K562 (cell line): ENCODE results near the gene SHISA4. TPM values are rescaled to one million over a fixed set of nuclear protein-coding genes. Genes with fewer than 3 reads are reported as not detected.

Experiments
- BMI1 ChIP-seq: fragments of 150-350 bp; IDR thresholded peaks from 2 replicates; pipeline ENCODE4 v1.6.1; 2014; ENCODE audit warnings: low read length
- C11orf30 ChIP-seq: fragments of 450-650 bp; IDR thresholded peaks from 2 replicates; pipeline ENCODE4 v1.6.1; 2016; ENCODE audit warnings: low read depth, mild to moderate bottlenecking
- CBX2 ChIP-seq: fragments of 200-600 bp; sonication (generic); IDR thresholded peaks from one replicate; pipeline ENCODE4 v1.6.1; 2012; ENCODE audit warnings: mild to moderate bottlenecking, low read length, inconsistent platforms; ENCODE audit not compliant: insufficient read depth, poor library complexity, severe bottlenecking
- CCAR2 ChIP-seq: fragments of 200-400 bp; formaldehyde crosslinking; IDR thresholded peaks from 2 replicates; pipeline ENCODE4 v1.6.1; 2017; ENCODE audit warnings: mild to moderate bottlenecking, low read depth, low read length
- CGGBP1 ChIP-seq: fragments of 250-450 bp; sonication (Bioruptor Pico); IDR thresholded peaks from 2 replicates; pipeline ENCODE4 v1.9.0; 2021; ENCODE audit warnings: mild to moderate bottlenecking
- FOS ChIP-seq: IDR thresholded peaks from 3 replicates; pipeline ENCODE4 v1.6.1; 2011; ENCODE audit not compliant: insufficient read length; ENCODE audit errors: extremely low read depth
- GABPB1 ChIP-seq: sonication (generic); formaldehyde crosslinking; IDR thresholded peaks from 2 replicates; pipeline ENCODE4 v1.8.0; 2022; ENCODE audit warnings: mild to moderate bottlenecking, missing genetic modification reagents
- MAFK ChIP-seq: IDR thresholded peaks from 2 replicates; pipeline ENCODE4 v1.6.1; 2011; ENCODE audit warnings: low read length, improper control_type of control experiment
- MYC ChIP-seq, 2 experiments: fragments of 250-450 bp in 1 of 2; sonication (Bioruptor Pico) in 1 of 2; IDR thresholded peaks; 2 replicates each; pipeline versions ENCODE4 v1.5.1 to v1.6.1; 2012 to 2021; ENCODE audit warnings: low read depth in 2 of 2, borderline replicate concordance in 1 of 2, improper control_type of control experiment in 1 of 2, low read length in 1 of 2, mild to moderate bottlenecking in 1 of 2, moderate library complexity in 1 of 2
- NCOA1 ChIP-seq: fragments of 450-650 bp; IDR thresholded peaks from 2 replicates; pipeline ENCODE4 v1.6.1; 2016; ENCODE audit warnings: low read depth
- NFIC ChIP-seq: fragments of 450-650 bp; IDR thresholded peaks from 2 replicates; pipeline ENCODE4 v1.6.1; 2017; ENCODE audit warnings: mild to moderate bottlenecking, inconsistent platforms
- NKRF ChIP-seq: fragments of 450-650 bp; IDR thresholded peaks from 2 replicates; pipeline ENCODE4 v1.6.1; 2016; ENCODE audit warnings: borderline replicate concordance
- POLR2B ChIP-seq: fragments of 450-650 bp; IDR thresholded peaks from 2 replicates; pipeline ENCODE4 v1.6.1; 2018; ENCODE audit warnings: low read depth; ENCODE audit not compliant: partially characterized antibody
- PRPF4 ChIP-seq: fragments of 200-400 bp; formaldehyde crosslinking; IDR thresholded peaks from one replicate; pipeline ENCODE4 v1.6.1; 2017; ENCODE audit warnings: low read length, low read depth, mild to moderate bottlenecking; ENCODE audit not compliant: insufficient read depth, poor library complexity, severe bottlenecking
- RBM25 ChIP-seq: fragments of 200-400 bp; formaldehyde crosslinking; IDR thresholded peaks from 2 replicates; pipeline ENCODE4 v1.6.1; 2018; ENCODE audit warnings: low read length, low read depth, moderate library complexity; ENCODE audit not compliant: severe bottlenecking
- RBM39 ChIP-seq: fragments of 200-400 bp; formaldehyde crosslinking; optimal IDR thresholded peaks from 2 replicates; pipeline ENCODE3; 2018; ENCODE audit warnings: low read depth, low read length
- SMARCE1 ChIP-seq: fragments of 450-650 bp; IDR thresholded peaks from 2 replicates; pipeline ENCODE4 v1.7.1; 2016; ENCODE audit warnings: mild to moderate bottlenecking
- SP2 ChIP-seq: IDR thresholded peaks from 2 replicates; pipeline ENCODE4 v1.6.1; 2011; ENCODE audit warnings: mild to moderate bottlenecking, low read depth, low read length, moderate library complexity; ENCODE audit not compliant: poor library complexity, severe bottlenecking; ENCODE audit errors: extremely low read depth
- TEAD1 ChIP-seq, 2 experiments: fragments of 450-650 bp in 1 of 2; sonication (generic) in 1 of 2; formaldehyde crosslinking; IDR thresholded peaks; 2 replicates each; pipeline versions ENCODE4 v1.4.0 to v1.8.0; 2020 to 2022; ENCODE audit warnings: mild to moderate bottlenecking in 2 of 2, missing genetic modification reagents in 1 of 2
- TEAD4 ChIP-seq, 2 experiments: sonication (generic) in 1 of 2; formaldehyde crosslinking in 1 of 2; IDR thresholded peaks; 2 replicates each; pipeline versions ENCODE4 v1.6.1 to v1.8.0; 2012 to 2022; ENCODE audit warnings: borderline replicate concordance in 1 of 2, inconsistent platforms in 1 of 2, low read length in 1 of 2, mild to moderate bottlenecking in 1 of 2, missing genetic modification reagents in 1 of 2
- THAP12 ChIP-seq: fragments of 250-450 bp; sonication (Bioruptor Pico); IDR thresholded peaks from 2 replicates; pipeline ENCODE4 v1.9.0; 2021; ENCODE audit warnings: mild to moderate bottlenecking, inconsistent platforms
- ZNF124 ChIP-seq: sonication (generic); formaldehyde crosslinking; IDR thresholded peaks from 2 replicates; pipeline ENCODE4 v1.8.1; 2022; ENCODE audit warnings: missing genetic modification reagents
- ZNF282 ChIP-seq: sonication (generic); formaldehyde crosslinking; IDR thresholded peaks from 2 replicates; pipeline ENCODE4 v1.8.1; 2023; ENCODE audit warnings: missing genetic modification reagents
- ZNF316 ChIP-seq: fragments of 450-650 bp; IDR thresholded peaks from 2 replicates; pipeline ENCODE4 v1.6.1; 2016
- ZNF431 ChIP-seq: sonication (generic); formaldehyde crosslinking; IDR thresholded peaks from 2 replicates; pipeline ENCODE4 v1.8.0; 2022; ENCODE audit warnings: mild to moderate bottlenecking, missing genetic modification reagents
- ZNF766 ChIP-seq: fragments of 200-800 bp; sonication (Bioruptor generic); conservative IDR thresholded peaks from 2 replicates; pipeline ENCODE4 v1.6.1; 2016; ENCODE audit warnings: missing genetic modification characterization, missing compliant biosample characterization
- polyA plus RNA-seq, 8 experiments: library from polyadenylated mRNA; depleted of rRNA in 4 of 8; stranded (reverse) in 5 of 8; unstranded in 3 of 8; fragments of >200 nt; fragmentation: Nextera tagmentation in 2 of 8; fragmentation: Illumina TruSeq in 1 of 8; extraction: Ambion mirVana in 2 of 8; extraction: Trizol in 1 of 8; gene quantifications; 2 replicates each; pipeline versions ENCODE4 v1.2.1 to v1.2.3, GENCODE V29; 2011 to 2014; ENCODE audit warnings: inconsistent platforms in 1 of 8, missing spikeins in 1 of 8
- total RNA-seq, 7 experiments: library from RNA; depleted of rRNA in 6 of 7; stranded (reverse); fragments of >200 nt in 6 of 7; fragmentation: Illumina TruSeq in 2 of 7; extraction: Trizol in 2 of 7; gene quantifications; 2 replicates each; pipeline versions ENCODE4 v1.2.1 to v1.2.3, GENCODE V29; 2011 to 2021; ENCODE audit warnings: low replicate concordance in 1 of 7

SHISA4 gene
- total and polyA plus RNA-seq, 9 of the 15 experiments (the other 6 are each of a cell fraction or from before 2014, with no cell fraction given), result 0.15 to 0.95 (median 0.68) TPM; not detected in 2

GRCh38 chr1:201921952-201922558, 33.4 kb downstream of the SHISA4 start (continued):
- TF ChIP-seq SP2 (no peak), NCOA1 (no peak), ZNF431 (CRISPR knock-in tag) (no peak), PRPF4 (no peak), NKRF (no peak), C11orf30 (peak; percentile 95), ZNF316 (peak; percentile 97), RBM25 (peak; percentile 33), POLR2B (no peak), CGGBP1 (no peak), MAFK (peak; percentile 95), NFIC (no peak), FOS (no peak), GABPB1 (CRISPR knock-in tag) (no peak), BMI1 (no peak), ZNF766 (no peak), ZNF124 (CRISPR knock-in tag) (no peak), CBX2 (no peak), ZNF282 (no peak), RBM39 (no peak), TEAD4 (IDR thresholded peaks at IDR 0.05; ENCODE audit: low read length) (no peak), TEAD4 (CRISPR knock-in tag; IDR thresholded peaks at IDR 0.05; ENCODE audit: borderline replicate concordance) (no peak), MYC (IDR thresholded peaks at IDR 0.05; ENCODE audit: low read depth, low read length) (no peak), MYC (CRISPR knock-in tag; IDR thresholded peaks at IDR 0.05; ENCODE audit: borderline replicate concordance, low read depth) (no peak), THAP12 (no peak), SMARCE1 (peak; percentile 35; the same call in 1 of the 2 replicates), CCAR2 (no peak), TEAD1 (CRISPR knock-in tag; IDR thresholded peaks at IDR 0.05) (0 out of 4 replicates have a peak, but pooled peaks of 1 of the 2 experiments have one; percentile 6)
